ENCODE data around the gene NRP2.

NRP2 gene, protein sequence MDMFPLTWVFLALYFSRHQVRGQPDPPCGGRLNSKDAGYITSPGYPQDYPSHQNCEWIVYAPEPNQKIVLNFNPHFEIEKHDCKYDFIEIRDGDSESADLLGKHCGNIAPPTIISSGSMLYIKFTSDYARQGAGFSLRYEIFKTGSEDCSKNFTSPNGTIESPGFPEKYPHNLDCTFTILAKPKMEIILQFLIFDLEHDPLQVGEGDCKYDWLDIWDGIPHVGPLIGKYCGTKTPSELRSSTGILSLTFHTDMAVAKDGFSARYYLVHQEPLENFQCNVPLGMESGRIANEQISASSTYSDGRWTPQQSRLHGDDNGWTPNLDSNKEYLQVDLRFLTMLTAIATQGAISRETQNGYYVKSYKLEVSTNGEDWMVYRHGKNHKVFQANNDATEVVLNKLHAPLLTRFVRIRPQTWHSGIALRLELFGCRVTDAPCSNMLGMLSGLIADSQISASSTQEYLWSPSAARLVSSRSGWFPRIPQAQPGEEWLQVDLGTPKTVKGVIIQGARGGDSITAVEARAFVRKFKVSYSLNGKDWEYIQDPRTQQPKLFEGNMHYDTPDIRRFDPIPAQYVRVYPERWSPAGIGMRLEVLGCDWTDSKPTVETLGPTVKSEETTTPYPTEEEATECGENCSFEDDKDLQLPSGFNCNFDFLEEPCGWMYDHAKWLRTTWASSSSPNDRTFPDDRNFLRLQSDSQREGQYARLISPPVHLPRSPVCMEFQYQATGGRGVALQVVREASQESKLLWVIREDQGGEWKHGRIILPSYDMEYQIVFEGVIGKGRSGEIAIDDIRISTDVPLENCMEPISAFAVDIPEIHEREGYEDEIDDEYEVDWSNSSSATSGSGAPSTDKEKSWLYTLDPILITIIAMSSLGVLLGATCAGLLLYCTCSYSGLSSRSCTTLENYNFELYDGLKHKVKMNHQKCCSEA

DNA sequence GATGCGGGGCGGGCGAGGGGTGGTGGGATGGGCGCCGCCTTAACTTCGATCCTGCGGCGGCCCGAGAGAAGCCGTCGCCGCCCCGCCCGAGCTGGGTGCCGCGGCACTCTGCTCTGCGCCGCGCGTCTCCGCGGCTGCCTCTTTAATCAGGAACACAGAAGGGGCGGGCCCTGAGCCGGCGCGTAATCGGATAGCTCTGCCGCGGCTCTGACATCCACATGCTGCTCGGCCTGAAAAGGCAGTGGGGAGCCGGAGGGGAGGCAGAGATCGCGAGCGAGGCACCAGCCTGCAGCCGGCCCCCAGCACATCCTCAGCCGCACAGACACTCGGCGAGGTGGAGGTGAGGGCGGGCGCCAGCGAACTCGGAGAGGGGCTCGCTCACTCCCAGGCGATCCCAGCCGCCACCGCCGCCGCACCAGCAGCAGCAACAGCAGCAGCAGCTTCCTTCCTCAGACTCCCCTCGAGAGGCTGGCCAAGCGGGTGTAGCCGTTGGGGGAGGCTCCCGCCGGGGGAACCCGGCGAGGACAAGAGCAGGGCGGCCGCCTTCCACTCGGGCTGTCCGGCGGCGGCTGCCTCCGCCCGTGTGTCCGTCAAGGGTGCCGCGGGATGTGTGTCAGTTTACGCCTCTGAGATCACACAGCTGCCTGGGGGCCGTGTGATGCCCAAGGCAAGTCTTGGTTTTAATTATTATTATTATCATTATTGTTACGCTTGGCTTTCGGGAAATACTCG, at the start of gene NRP2:
Gene NRP2 (plus strand): TSS at position 263 of the 732 bp plus-strand sequence. CDS start 790 bp downstream, outside the sequence.
- H2AFZ ChIP-seq (ENCODE audit: low read depth) = peak within 1 kb of the TSS; percentile 71; the same call in 1 of the 2 replicates
- peak within 1 kb of the TSS; percentile 39 for H3K4me2 ChIP-seq

DNA sequence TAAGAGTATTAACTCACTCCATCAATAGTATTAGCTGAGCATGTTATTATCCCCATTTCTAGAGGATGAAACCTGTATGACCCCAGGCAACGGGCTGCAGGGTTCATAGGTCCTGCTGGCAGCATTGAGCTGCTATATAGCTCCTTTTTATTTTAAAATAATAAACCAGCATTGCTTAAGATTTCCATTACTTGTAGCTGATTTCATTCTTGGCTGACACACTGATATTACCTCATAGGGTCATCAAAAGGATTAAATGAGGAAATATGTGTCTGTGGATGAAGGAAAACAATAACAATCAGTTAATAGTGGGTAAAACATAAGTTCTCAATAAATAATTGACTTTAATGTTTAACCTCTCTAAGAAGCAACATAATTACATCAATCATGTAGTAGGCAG, 48.3 kb upstream of the NRP2 start:
- Histone ChIP-seq H3K36me3 (ENCODE audit: insufficient read depth) (no peaks in the 10 kb centered on the region), H2AFZ (ENCODE audit: low read depth) (no peak overlapping the region), H3K27ac (no peak overlapping the region), H3K27me3 (ENCODE audit: insufficient read depth, low read depth) (no peaks in the 10 kb centered on the region), H3K79me2 (ENCODE audit: insufficient read depth, low read depth) (no peaks in the 10 kb centered on the region), H4K20me1 (ENCODE audit: insufficient read depth) (no peaks in the 10 kb centered on the region), H3K4me2 (no peak overlapping the region), H3K4me1 (ENCODE audit: low read depth, poor library complexity, severe bottlenecking) (no peaks in the 10 kb centered on the region), H3K9ac (no peak overlapping the region), H3K4me3 (IDR thresholded peaks at IDR 0.05; ENCODE audit: insufficient read depth, low read depth, low read length) (no peak overlapping the region)
- TF ChIP-seq, protein P1, sequence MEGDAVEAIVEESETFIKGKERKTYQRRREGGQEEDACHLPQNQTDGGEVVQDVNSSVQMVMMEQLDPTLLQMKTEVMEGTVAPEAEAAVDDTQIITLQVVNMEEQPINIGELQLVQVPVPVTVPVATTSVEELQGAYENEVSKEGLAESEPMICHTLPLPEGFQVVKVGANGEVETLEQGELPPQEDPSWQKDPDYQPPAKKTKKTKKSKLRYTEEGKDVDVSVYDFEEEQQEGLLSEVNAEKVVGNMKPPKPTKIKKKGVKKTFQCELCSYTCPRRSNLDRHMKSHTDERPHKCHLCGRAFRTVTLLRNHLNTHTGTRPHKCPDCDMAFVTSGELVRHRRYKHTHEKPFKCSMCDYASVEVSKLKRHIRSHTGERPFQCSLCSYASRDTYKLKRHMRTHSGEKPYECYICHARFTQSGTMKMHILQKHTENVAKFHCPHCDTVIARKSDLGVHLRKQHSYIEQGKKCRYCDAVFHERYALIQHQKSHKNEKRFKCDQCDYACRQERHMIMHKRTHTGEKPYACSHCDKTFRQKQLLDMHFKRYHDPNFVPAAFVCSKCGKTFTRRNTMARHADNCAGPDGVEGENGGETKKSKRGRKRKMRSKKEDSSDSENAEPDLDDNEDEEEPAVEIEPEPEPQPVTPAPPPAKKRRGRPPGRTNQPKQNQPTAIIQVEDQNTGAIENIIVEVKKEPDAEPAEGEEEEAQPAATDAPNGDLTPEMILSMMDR (conservative IDR thresholded peaks at IDR 0.05; ENCODE audit: low read depth, low read length) = no peak

More for the DNA sequence above, at the start of gene NRP2:
- H4K20me1 ChIP-seq (ENCODE audit: insufficient read depth) = no peaks in the 10 kb centered on the region
- no peaks in the 10 kb centered on the region for H3K79me2 ChIP-seq (ENCODE audit: insufficient read depth, low read depth)
- H3K27ac ChIP-seq = no peak within 1 kb of the TSS
- no peaks in the 10 kb centered on the region; the same call in 1 of the 2 replicates for H3K27me3 ChIP-seq (ENCODE audit: insufficient read depth, low read depth)
- no peak within 1 kb of the TSS for H3K4me3 ChIP-seq (IDR thresholded peaks at IDR 0.05; ENCODE audit: insufficient read depth, low read depth, low read length)
- TF ChIP-seq, protein P1 (conservative IDR thresholded peaks at IDR 0.05; ENCODE audit: low read depth, low read length) = no peak
- H3K9ac ChIP-seq = no peak within 1 kb of the TSS
- H3K36me3 ChIP-seq (ENCODE audit: insufficient read depth) = no peaks in the 10 kb centered on the region
- no peaks in the 10 kb centered on the region for H3K4me1 ChIP-seq (ENCODE audit: low read depth, poor library complexity, severe bottlenecking)

DNA sequence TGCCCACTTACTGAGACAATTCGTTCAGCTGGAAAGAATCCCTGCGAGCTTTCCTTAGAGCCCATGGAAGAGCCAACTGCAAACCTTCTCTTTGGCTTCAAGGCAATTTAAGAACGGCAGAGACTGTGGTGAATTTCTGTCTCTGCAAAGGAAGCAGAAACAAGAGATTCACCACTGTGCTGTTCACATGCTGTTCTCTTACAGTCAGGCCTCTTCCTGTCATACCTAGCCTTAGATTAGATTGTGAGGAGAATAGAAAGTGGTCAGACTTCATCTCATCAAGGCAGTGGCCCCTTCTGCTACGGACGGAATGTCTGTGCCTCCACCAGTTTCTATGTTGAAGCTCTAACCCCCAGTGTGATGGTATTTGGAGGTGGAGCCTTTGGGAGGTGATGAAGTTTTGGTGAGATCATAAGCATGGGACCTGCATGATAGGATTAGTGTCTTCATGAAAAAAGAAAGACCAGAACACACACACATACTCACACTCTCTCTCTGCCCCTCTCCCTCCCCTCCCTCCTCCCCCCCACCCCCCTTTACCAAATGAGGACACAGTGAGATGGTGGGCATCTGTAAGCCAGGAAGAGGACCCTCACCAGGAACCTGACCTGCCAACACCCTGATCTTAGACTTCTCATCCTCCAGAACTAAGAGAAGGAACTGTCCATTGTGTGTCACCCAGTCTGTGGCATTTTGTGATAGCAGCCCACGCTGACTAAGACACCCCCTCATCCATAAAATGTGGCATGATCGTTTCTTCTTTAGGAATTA, 45.6 kb upstream of the NRP2 start:
- no peak overlapping the region for H3K27ac ChIP-seq
- H2AFZ ChIP-seq (ENCODE audit: low read depth) = no peak overlapping the region
- TF ChIP-seq, protein P1 (conservative IDR thresholded peaks at IDR 0.05; ENCODE audit: low read depth, low read length) = no peak
- H3K79me2 ChIP-seq (ENCODE audit: insufficient read depth, low read depth) = no peaks in the 10 kb centered on the region
- no peaks in the 10 kb centered on the region for H4K20me1 ChIP-seq (ENCODE audit: insufficient read depth)
- no peak overlapping the region for H3K4me3 ChIP-seq (IDR thresholded peaks at IDR 0.05; ENCODE audit: insufficient read depth, low read depth, low read length)
- no peaks in the 10 kb centered on the region for H3K4me1 ChIP-seq (ENCODE audit: low read depth, poor library complexity, severe bottlenecking)
- H3K27me3 ChIP-seq (ENCODE audit: insufficient read depth, low read depth) = no peaks in the 10 kb centered on the region
- no peak overlapping the region for H3K9ac ChIP-seq
- no peak overlapping the region for H3K4me2 ChIP-seq
- no peaks in the 10 kb centered on the region for H3K36me3 ChIP-seq (ENCODE audit: insufficient read depth)

DNA sequence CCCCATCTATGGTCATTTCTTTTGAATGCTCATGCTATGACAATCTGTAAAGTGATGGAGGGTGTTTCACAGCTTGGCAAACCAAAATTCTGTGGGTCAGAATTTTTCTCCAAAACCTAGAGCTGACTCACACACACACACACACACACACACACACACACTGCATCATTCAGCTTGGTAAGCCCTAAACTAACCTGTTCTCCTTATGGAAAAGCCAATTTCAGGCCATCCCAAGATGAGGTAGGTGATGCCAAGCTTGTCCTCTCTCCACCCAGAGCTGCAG, 45.0 kb upstream of the NRP2 start:
- H3K36me3 ChIP-seq (ENCODE audit: insufficient read depth) = no peaks in the 10 kb centered on the region
- H2AFZ ChIP-seq (ENCODE audit: low read depth) = no peak overlapping the region
- no peak overlapping the region for H3K27ac ChIP-seq
- no peak overlapping the region for H3K4me2 ChIP-seq
- no peaks in the 10 kb centered on the region for H3K79me2 ChIP-seq (ENCODE audit: insufficient read depth, low read depth)
- H3K4me1 ChIP-seq (ENCODE audit: low read depth, poor library complexity, severe bottlenecking) = no peaks in the 10 kb centered on the region
- no peaks in the 10 kb centered on the region for H3K27me3 ChIP-seq (ENCODE audit: insufficient read depth, low read depth)
- H3K4me3 ChIP-seq (IDR thresholded peaks at IDR 0.05; ENCODE audit: insufficient read depth, low read depth, low read length) = no peak overlapping the region
- no peak overlapping the region for H3K9ac ChIP-seq
- H4K20me1 ChIP-seq (ENCODE audit: insufficient read depth) = no peaks in the 10 kb centered on the region
- TF ChIP-seq, protein P1 (conservative IDR thresholded peaks at IDR 0.05; ENCODE audit: low read depth, low read length) = no peak

Data from KMS-11 (cell line).